ENCODE results near the gene REV3L.

- TF ChIP-seq CTCF (conservative IDR thresholded peaks at IDR 0.05 in 1 of 2, IDR thresholded peaks at IDR 0.05 in 1 of 2; ENCODE audit: extremely low read depth in 1 of 2, insufficient read depth in 1 of 2, low read depth in 1 of 2, low read length in 2 of 2) (no peak), EZH2 (IDR thresholded peaks at IDR 0.05; ENCODE audit: borderline replicate concordance, low read length) (no peak)
Measured at GRCh38 chr6:111531185-111531584, 48.2 kb upstream of the REV3L start.

Data from mammary epithelial cell (primary cell).